Measurements from ENCODE around the gene CWH43. TPM values are rescaled to one million over a fixed set of nuclear protein-coding genes. Genes with fewer than 3 reads are reported as not detected.

CWH43 gene
- total RNA-seq, 2 donors from 2014 or later, result not detected

Other genes starting within 250 kb of the CWH43 start
- gene FRYL, start 206.0 kb upstream of the CWH43 start, total RNA-seq, result 10 to 100 TPM; 75.0 to 83.1 TPM
- gene OCIAD1, start 155.2 kb upstream of the CWH43 start, total RNA-seq, result 100 to 1,000 TPM; 100 to 104 TPM
- gene OCIAD2, start 79.5 kb upstream of the CWH43 start, total RNA-seq, result 10 to 100 TPM; 41.9 to 71.1 TPM